Astrocyte (in vitro differentiated cells and primary cell): ENCODE measurements around the gene GLRA3. TPM values are rescaled to one million over a fixed set of nuclear protein-coding genes. Genes with fewer than 3 reads are reported as not detected.

Experiments
- DNase-seq: peaks from one replicate; pipeline ENCODE4 v3.0.0-alpha.2; 2010; ENCODE audit warnings: low read depth
- FAIRE-seq: peaks from 2 replicates; lab custom pipeline; 2011; peaks lifted over from hg19 to GRCh38; lab: Jason Lieb, UNC
- H2AFZ ChIP-seq: 2 replicates; pipeline ENCODE4 v1.6.0; 2012; ENCODE audit warnings: low read depth, low read length, inconsistent platforms
- H3K27ac ChIP-seq: 2 replicates; pipeline ENCODE4 v1.5.1; 2011; ENCODE audit warnings: low read depth, low read length, inconsistent platforms
- H3K27me3 ChIP-seq: 2 replicates; pipeline ENCODE4 v1.6.0; 2011; ENCODE audit warnings: low read length, inconsistent platforms; ENCODE audit not compliant: insufficient read depth
- H3K36me3 ChIP-seq: 2 replicates; pipeline ENCODE4 v1.5.1; 2011; ENCODE audit warnings: low read length, inconsistent platforms; ENCODE audit not compliant: insufficient read depth
- H3K4me1 ChIP-seq: 2 replicates; pipeline ENCODE4 v1.5.1; 2011; ENCODE audit warnings: low read length, inconsistent platforms; ENCODE audit not compliant: insufficient read depth
- H3K4me2 ChIP-seq: 2 replicates; pipeline ENCODE4 v1.6.0; 2012; ENCODE audit warnings: low read length, inconsistent platforms
- H3K4me3 ChIP-seq: 2 replicates; pipeline ENCODE4 v1.5.1; 2011; ENCODE audit warnings: low read depth, mild to moderate bottlenecking, low read length, inconsistent platforms; ENCODE audit not compliant: insufficient read depth
- H3K79me2 ChIP-seq: 2 replicates; pipeline ENCODE4 v1.6.0; 2012; ENCODE audit warnings: mild to moderate bottlenecking, low read length, inconsistent platforms; ENCODE audit not compliant: insufficient read depth
- H3K9ac ChIP-seq: 2 replicates; pipeline ENCODE4 v1.6.0; 2012; ENCODE audit warnings: mild to moderate bottlenecking, low read length, inconsistent platforms
- H3K9me3 ChIP-seq: 2 replicates; pipeline ENCODE4 v1.5.1; 2012; ENCODE audit warnings: low read depth, mild to moderate bottlenecking, low read length, inconsistent platforms; ENCODE audit not compliant: insufficient read depth
- H4K20me1 ChIP-seq: 2 replicates; pipeline ENCODE4 v1.6.0; 2012; ENCODE audit warnings: low read length, inconsistent platforms; ENCODE audit not compliant: insufficient read depth
- H3K27ac Mint-ChIP-seq: one replicate; pipeline ENCODE4 v1.8.0; 2021; ENCODE audit warnings: mild to moderate bottlenecking, mixed read lengths; ENCODE audit not compliant: unreplicated experiment
- H3K27me3 Mint-ChIP-seq: one replicate; pipeline ENCODE4 v1.8.0; 2021; ENCODE audit warnings: low read depth, mixed read lengths; ENCODE audit not compliant: unreplicated experiment
- H3K36me3 Mint-ChIP-seq: one replicate; pipeline ENCODE4 v1.8.0; 2021; ENCODE audit warnings: low read depth, mixed read lengths; ENCODE audit not compliant: unreplicated experiment
- H3K4me1 Mint-ChIP-seq: one replicate; pipeline ENCODE4 v1.8.0; 2021; ENCODE audit warnings: low read depth, mixed read lengths; ENCODE audit not compliant: unreplicated experiment
- H3K4me3 Mint-ChIP-seq: one replicate; pipeline ENCODE4 v1.8.0; 2021; ENCODE audit warnings: mild to moderate bottlenecking, moderate library complexity, mixed read lengths; ENCODE audit not compliant: unreplicated experiment
- H3K9me3 Mint-ChIP-seq: one replicate; pipeline ENCODE4 v1.8.0; 2021; ENCODE audit warnings: mild to moderate bottlenecking, mixed read lengths; ENCODE audit not compliant: unreplicated experiment
- CTCF ChIP-seq: IDR thresholded peaks from 2 replicates; pipeline ENCODE4 v1.5.1; 2011; ENCODE audit warnings: low read depth, mild to moderate bottlenecking, inconsistent platforms, low read length, moderate library complexity; ENCODE audit not compliant: insufficient read depth
- EZH2 ChIP-seq: IDR thresholded peaks from 2 replicates; pipeline ENCODE4 v1.6.1; 2012; ENCODE audit warnings: mild to moderate bottlenecking, low read length, inconsistent platforms; ENCODE audit not compliant: insufficient read depth
- total RNA-seq: library from RNA; stranded (reverse); gene quantifications from 2 replicates; pipeline ENCODE4 v1.2.1, GENCODE V29; 2021

GLRA3 gene
- total RNA-seq, 1 donor from 2014 or later = not detected

- FAIRE-seq (no peak), DNase-seq (no peak)
- no peak overlapping the region for H3K27ac Mint-ChIP-seq
- no peaks in the 10 kb centered on the region for H3K36me3 Mint-ChIP-seq
- H4K20me1 ChIP-seq = no peaks in the 10 kb centered on the region
- no peaks in the 10 kb centered on the region for H3K27me3 ChIP-seq
- no peaks in the 10 kb centered on the region for H3K27me3 Mint-ChIP-seq
- H3K9me3 ChIP-seq = no peaks in the 10 kb centered on the region
- no peaks in the 10 kb centered on the region for H3K4me1 ChIP-seq
- no peaks in the 10 kb centered on the region for H3K79me2 ChIP-seq
- no peaks in the 10 kb centered on the region for H3K4me1 Mint-ChIP-seq
- H3K4me2 ChIP-seq = no peak overlapping the region
- no peak overlapping the region for H2AFZ ChIP-seq
- TF ChIP-seq EZH2 = no peak
- no peak for TF ChIP-seq CTCF
- H3K9ac ChIP-seq = no peak overlapping the region
- H3K27ac ChIP-seq = no peak overlapping the region
- H3K4me3 Mint-ChIP-seq = no peak overlapping the region
- H3K36me3 ChIP-seq = no peaks in the 10 kb centered on the region
- H3K4me3 ChIP-seq = no peak overlapping the region
- no peaks in the 10 kb centered on the region for H3K9me3 Mint-ChIP-seq
These were observed 20.9 kb downstream of the GLRA3 start for GRCh38 chr4:174808119-174808518.

GRCh38 chr4:174805746-174806145, 23.3 kb downstream of the GLRA3 start:
- no peaks in the 10 kb centered on the region for H3K79me2 ChIP-seq
- Mint-ChIP-seq H3K36me3 (no peaks in the 10 kb centered on the region), H3K27me3 (no peaks in the 10 kb centered on the region), H3K4me3 (no peak overlapping the region), H3K27ac (no peak overlapping the region), H3K4me1 (no peaks in the 10 kb centered on the region), H3K9me3 (peaks cover 4% of the 10 kb centered on the region)
- H3K9me3 ChIP-seq = no peaks in the 10 kb centered on the region
- H3K4me3 ChIP-seq = no peak overlapping the region
- no peaks in the 10 kb centered on the region for H3K36me3 ChIP-seq
- FAIRE-seq (no peak), DNase-seq (no peak)
- no peak overlapping the region for H3K9ac ChIP-seq
- H3K4me1 ChIP-seq = no peaks in the 10 kb centered on the region
- no peak for TF ChIP-seq EZH2
- TF ChIP-seq CTCF = no peak
- no peak overlapping the region for H2AFZ ChIP-seq
- no peak overlapping the region for H3K4me2 ChIP-seq
- H3K27me3 ChIP-seq = no peaks in the 10 kb centered on the region
- H3K27ac ChIP-seq = no peak overlapping the region
- no peaks in the 10 kb centered on the region for H4K20me1 ChIP-seq

GRCh38 chr4:174794543-174795094, 34.4 kb downstream of the GLRA3 start:
- no peak for DNase-seq
- Histone ChIP-seq H3K4me3 (no peak overlapping the region), H3K27ac (no peak overlapping the region), H2AFZ (no peak overlapping the region), H3K27me3 (no peaks in the 10 kb centered on the region), H3K4me2 (no peak overlapping the region), H3K9me3 (no peaks in the 10 kb centered on the region), H3K79me2 (no peaks in the 10 kb centered on the region), H3K4me1 (no peaks in the 10 kb centered on the region), H3K36me3 (no peaks in the 10 kb centered on the region), H3K9ac (no peak overlapping the region), H4K20me1 (no peaks in the 10 kb centered on the region)
- Mint-ChIP-seq H3K27me3 (no peaks in the 10 kb centered on the region), H3K9me3 (peaks cover 2% of the 10 kb centered on the region), H3K36me3 (no peaks in the 10 kb centered on the region), H3K27ac (no peak overlapping the region), H3K4me1 (no peaks in the 10 kb centered on the region), H3K4me3 (no peak overlapping the region)
- no peak for FAIRE-seq
- TF ChIP-seq CTCF (no peak), EZH2 (no peak)
